HPDE6-E6E7 (cell line): Measurements from ENCODE around the gene OCSTAMP.

Source experiments
- DNase-seq: peaks from one replicate; pipeline ENCODE4 v3.0.0; 2011; ENCODE audit warnings: missing footprints; ENCODE audit errors: extremely low spot score

Gene OCSTAMP

GRCh38 chr20:46573234-46573633 lies 22.8 kb upstream of the OCSTAMP start:
- DNase-seq = no peak

GRCh38 chr20:46572790-46573189 lies 22.3 kb upstream of the OCSTAMP start:
- DNase-seq = no peak

GRCh38 chr20:46572153-46572552 lies 21.7 kb upstream of the OCSTAMP start:
- no peak for DNase-seq

GRCh38 chr20:46571418-46571817 lies 21.0 kb upstream of the OCSTAMP start:
- no peak for DNase-seq

- no peak for DNase-seq
Observed at GRCh38 chr20:46570956-46571355, 20.5 kb upstream of the OCSTAMP start.

GRCh38 chr20:46569961-46570360 lies 19.5 kb upstream of the OCSTAMP start:
- no peak for DNase-seq

GRCh38 chr20:46568570-46569129 lies 18.2 kb upstream of the OCSTAMP start:
- no peak for DNase-seq

- no peak for DNase-seq
Observed at GRCh38 chr20:46566125-46566524, 15.7 kb upstream of the OCSTAMP start.

- DNase-seq = no peak
Observed at GRCh38 chr20:46564241-46564957, 13.9 kb upstream of the OCSTAMP start.

- DNase-seq = no peak
Observed at GRCh38 chr20:46563860-46564221, 13.4 kb upstream of the OCSTAMP start.

- no peak for DNase-seq
Observed at GRCh38 chr20:46563170-46563859, 12.9 kb upstream of the OCSTAMP start.

- peak; percentile 79 for DNase-seq
Observed at GRCh38 chr20:46562373-46563169, 12.1 kb upstream of the OCSTAMP start.

- DNase-seq = no peak
Observed at GRCh38 chr20:46562009-46562372, 11.5 kb upstream of the OCSTAMP start.

GRCh38 chr20:46559685-46560440 lies 9.4 kb upstream of the OCSTAMP start:
- DNase-seq = no peak

GRCh38 chr20:46559001-46559400 lies 8.5 kb upstream of the OCSTAMP start:
- DNase-seq = no peak

- peak; percentile 82 for DNase-seq
Observed at GRCh38 chr20:46558511-46558959, 8.1 kb upstream of the OCSTAMP start.

- no peak for DNase-seq
Observed at GRCh38 chr20:46557231-46557956, 6.9 kb upstream of the OCSTAMP start.

GRCh38 chr20:46555370-46555956 lies 5.0 kb upstream of the OCSTAMP start:
- DNase-seq = no peak

GRCh38 chr20:46554828-46555227 lies 4.4 kb upstream of the OCSTAMP start:
- DNase-seq = no peak

GRCh38 chr20:46553926-46554325 lies 3.5 kb upstream of the OCSTAMP start:
- no peak for DNase-seq
